Suprapubic skin (tissue), 3 donors: ENCODE data around the gene PPT1.

Experiments used
- CTCF ChIP-seq, 2 donors: fragments of 200-600 bp in 1 of 2; fragments of 450-650 bp in 1 of 2; sonication (generic) in 1 of 2; IDR thresholded peaks; one replicate each; pipeline ENCODE4 v1.5.1; 2016 to 2019; ENCODE audit warnings: antibody characterized with exemption in 2 of 2, mild to moderate bottlenecking in 1 of 2, moderate library complexity in 1 of 2
- POLR2A ChIP-seq, 2 donors: fragments of 450-650 bp; IDR thresholded peaks; one replicate each; pipeline ENCODE4 v1.6.1; 2017; ENCODE audit warnings: antibody characterized with exemption in 2 of 2, mild to moderate bottlenecking in 2 of 2, moderate library complexity in 2 of 2

GRCh38 chr1:40045182-40045581 is 51.9 kb downstream of the PPT1 start:
- TF ChIP-seq CTCF (IDR thresholded peaks at IDR 0.05) (no peak), POLR2A (IDR thresholded peaks at IDR 0.05) (no peak)
